Femur (tissue), 1 donor: ENCODE results near the gene MDGA2.

Experiments used
- DNase-seq: peaks from one replicate; pipeline ENCODE4 v3.0.0-alpha.2; 2017

The MDGA2 gene

GRCh38 chr14:47606566-47606965, 68.8 kb downstream of the MDGA2 start:
- DNase-seq, result no peak

- no peak for DNase-seq
These were observed 78.5 kb downstream of the MDGA2 start for GRCh38 chr14:47596860-47597259.

- no peak for DNase-seq
These were observed 79.2 kb downstream of the MDGA2 start for GRCh38 chr14:47596232-47596631.

GRCh38 chr14:47595552-47595951, 79.9 kb downstream of the MDGA2 start:
- no peak for DNase-seq

GRCh38 chr14:47590767-47591495, 84.5 kb downstream of the MDGA2 start:
- no peak for DNase-seq

- no peak for DNase-seq
These were observed 90.0 kb downstream of the MDGA2 start for GRCh38 chr14:47585447-47585846.

- no peak for DNase-seq
These were observed 108.1 kb downstream of the MDGA2 start for GRCh38 chr14:47567273-47567672.

- no peak for DNase-seq
These were observed 117.5 kb downstream of the MDGA2 start for GRCh38 chr14:47557894-47558293.

- no peak for DNase-seq
These were observed 120.1 kb downstream of the MDGA2 start for GRCh38 chr14:47555333-47555732.

- DNase-seq, result no peak
These were observed 125.5 kb downstream of the MDGA2 start for GRCh38 chr14:47549886-47550285.

- no peak for DNase-seq
These were observed 131.9 kb downstream of the MDGA2 start for GRCh38 chr14:47543459-47543858.

GRCh38 chr14:47541662-47542061, 133.7 kb downstream of the MDGA2 start:
- no peak for DNase-seq

GRCh38 chr14:47539031-47539461, 136.4 kb downstream of the MDGA2 start:
- peak; percentile 19 for DNase-seq

GRCh38 chr14:47536341-47536740, 139.1 kb downstream of the MDGA2 start:
- no peak for DNase-seq

- no peak for DNase-seq
These were observed 148.7 kb downstream of the MDGA2 start for GRCh38 chr14:47526591-47527244.

GRCh38 chr14:47524524-47524923, 150.9 kb downstream of the MDGA2 start:
- no peak for DNase-seq

- no peak for DNase-seq
These were observed 155.0 kb downstream of the MDGA2 start for GRCh38 chr14:47520382-47520781.

- no peak for DNase-seq
These were observed 163.6 kb downstream of the MDGA2 start for GRCh38 chr14:47511829-47512228.

GRCh38 chr14:47509957-47510356, 165.4 kb downstream of the MDGA2 start:
- DNase-seq, result no peak

GRCh38 chr14:47507861-47508260, 167.5 kb downstream of the MDGA2 start:
- DNase-seq, result no peak

- DNase-seq, result no peak
These were observed 175.0 kb downstream of the MDGA2 start for GRCh38 chr14:47500369-47500768.

GRCh38 chr14:47490766-47491165, 184.6 kb downstream of the MDGA2 start:
- DNase-seq, result no peak

- DNase-seq, result no peak
These were observed 185.1 kb downstream of the MDGA2 start for GRCh38 chr14:47490353-47490752.

- no peak for DNase-seq
These were observed 190.0 kb downstream of the MDGA2 start for GRCh38 chr14:47485421-47485820.

- DNase-seq, result no peak
These were observed 192.0 kb downstream of the MDGA2 start for GRCh38 chr14:47483449-47483848.
